HG03558 (cell line): Measurements from ENCODE around the gene CDK4.
A peak's percentile ranks its signal among the peaks of the same experiment; 100 is the strongest.

Source experiments
- ATAC-seq: cut with Tn5 transposase; IDR thresholded peaks from one replicate; pipeline ENCODE4 v1.9.1; 2021; ENCODE audit warnings: moderate number of reproducible peaks; ENCODE audit not compliant: unreplicated experiment; ENCODE audit errors: extremely low read depth

Gene CDK4

DNA sequence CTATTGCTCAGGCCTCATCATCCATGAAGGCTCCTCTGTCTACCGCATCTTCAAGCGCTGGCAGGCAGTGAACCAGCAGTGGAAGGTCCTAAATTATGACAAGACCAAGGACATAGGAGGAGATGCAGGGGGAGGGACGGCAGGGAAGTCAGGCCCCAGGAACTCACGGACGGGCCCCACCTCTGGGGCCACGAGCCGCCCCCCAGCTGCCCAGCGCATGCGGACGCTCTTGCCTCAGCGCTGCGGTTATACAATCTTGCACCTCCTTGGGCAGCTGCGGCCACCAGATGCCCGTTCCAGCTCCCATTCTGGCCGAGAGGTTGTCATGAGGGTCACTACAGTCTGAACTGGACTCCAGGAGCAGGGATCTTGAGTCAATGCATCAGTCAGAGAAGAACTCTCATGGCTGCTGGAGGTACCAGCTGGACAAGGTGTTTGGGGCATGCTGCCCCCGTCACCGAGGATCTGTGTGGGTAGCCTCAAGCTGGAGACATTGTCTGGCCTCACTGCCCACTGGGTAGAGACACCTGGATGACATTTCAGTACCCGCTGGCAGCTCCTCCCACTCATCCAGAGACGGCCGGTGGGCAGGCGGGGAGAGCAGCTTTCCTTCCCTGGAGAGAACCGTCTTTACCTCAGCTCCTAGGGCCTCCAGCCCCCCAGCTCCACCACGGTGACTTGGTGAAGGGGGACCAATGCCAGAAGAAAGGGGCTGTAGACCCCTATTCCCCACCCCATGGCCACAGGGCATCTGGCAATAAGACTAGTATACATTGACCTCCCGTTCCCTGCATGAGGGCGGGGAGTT lies 6.6 kb upstream of the CDK4 start:
- no peak for ATAC-seq

DNA sequence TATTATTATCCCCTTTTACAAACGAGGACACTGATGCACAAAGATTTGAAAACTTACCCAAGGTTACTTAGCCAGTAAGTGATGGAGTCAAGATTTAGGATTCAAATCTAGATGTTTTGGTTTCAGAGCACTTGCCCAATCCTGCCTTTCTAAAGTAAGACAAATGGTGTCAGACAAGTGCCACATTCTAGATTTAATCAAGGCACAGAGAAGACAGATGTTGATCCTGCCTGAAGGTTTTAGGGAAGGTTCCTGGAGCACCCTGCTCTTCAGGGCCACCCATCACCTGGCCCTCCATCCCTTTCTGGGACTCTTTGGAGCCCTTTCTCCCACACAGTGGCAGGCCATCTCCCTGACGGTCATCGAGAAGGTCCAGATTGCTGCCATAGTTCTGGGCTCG lies 5.7 kb upstream of the CDK4 start:
- no peak for ATAC-seq

DNA sequence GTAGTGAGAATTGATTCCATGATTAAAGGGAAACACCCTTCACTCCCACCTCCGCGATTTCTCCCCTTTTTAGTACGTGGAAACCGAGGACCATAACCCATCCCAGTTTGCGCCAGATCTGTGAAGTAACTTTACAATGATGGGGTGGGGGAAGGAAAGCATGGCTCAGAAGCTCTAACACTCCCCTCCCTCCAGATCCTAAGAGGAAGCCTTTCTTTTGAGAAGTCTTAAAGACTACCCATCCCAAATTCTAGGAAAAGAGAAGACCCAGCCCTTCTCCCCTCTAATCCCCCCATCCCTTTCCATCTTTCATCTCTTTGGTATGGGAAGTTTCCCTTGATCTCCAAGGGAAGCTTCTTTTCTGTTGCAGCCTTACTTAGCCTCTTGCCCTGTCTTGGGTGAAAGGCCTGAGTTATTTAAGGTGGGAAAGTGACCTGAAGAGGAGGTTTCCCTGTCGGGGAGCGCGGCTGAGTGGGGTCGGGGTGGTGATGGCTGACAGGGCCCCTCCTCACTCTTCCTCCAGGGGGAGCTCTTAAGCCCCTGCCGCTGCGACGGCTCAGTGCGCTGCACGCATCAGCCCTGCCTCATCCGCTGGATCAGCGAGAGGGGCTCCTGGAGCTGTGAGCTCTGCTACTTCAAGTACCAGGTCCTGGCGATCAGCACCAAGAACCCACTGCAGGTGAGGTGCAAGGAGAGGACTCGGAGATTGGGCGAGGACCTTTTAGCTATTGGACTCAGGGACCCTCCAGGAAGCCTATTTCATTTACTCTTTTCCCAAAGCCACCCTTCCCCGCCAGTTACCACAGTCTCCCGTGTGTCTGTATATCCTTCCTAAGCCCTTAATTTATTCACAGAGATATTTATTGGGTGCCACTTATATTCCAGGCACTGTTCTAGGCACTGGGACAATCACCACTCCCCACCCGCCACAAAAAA lies 4.6 kb upstream of the CDK4 start:
- no peak for ATAC-seq

DNA sequence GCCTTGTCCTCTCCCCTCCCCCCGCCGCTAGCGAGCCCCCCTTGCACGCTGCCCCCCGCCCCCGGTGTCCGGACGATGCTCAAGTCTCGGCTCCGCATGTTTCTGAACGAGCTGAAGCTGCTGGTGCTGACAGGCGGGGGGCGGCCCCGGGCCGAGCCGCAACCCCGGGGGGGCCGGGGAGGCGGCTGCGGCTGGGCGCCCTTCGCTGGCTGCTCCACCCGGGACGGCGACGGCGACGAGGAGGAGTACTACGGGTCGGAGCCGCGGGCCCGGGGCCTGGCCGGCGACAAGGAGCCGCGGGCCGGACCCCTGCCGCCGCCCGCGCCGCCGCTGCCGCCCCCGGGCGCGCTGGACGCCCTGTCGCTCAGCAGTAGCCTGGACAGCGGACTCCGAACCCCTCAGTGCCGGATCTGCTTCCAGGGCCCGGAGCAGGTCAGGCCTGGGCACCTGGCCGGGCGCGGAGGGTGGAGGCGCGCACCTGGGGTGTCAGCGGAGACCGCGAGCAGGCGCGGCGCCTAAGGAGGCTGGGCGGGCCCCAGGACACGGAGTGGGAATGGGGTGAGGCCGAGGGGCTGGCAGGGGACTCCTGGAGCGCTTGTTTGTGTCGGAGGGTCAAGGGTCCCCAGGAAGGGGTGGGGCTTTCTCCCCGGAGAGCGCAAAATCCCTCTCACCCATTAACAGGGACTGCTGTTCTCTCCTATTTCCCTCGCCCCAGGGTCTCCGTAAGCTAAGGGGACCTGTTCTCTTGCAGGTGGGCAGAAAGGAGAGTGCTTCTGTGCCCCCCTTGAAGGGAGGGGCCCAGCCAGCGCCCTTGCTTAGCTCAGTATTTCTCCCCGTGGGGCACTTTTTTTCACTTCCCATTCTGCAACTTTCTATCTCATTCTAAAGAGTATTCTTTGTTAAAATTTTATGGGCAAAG lies 3.6 kb upstream of the CDK4 start:
- no peak for ATAC-seq

DNA sequence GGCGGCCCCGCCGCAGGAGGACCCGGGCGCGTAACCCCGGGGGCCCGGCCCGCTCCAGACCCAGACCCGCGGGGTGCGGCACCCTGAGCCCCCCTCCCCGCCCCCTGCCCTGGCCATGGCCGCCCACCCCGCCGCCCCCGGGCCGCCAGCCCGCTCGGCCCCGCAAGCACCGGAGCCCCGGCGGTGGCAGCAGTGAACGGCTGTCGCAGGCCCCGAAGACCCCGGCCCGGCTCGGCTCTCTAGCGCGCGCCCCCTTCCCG lies 3.0 kb upstream of the CDK4 start:
- no peak for ATAC-seq

DNA sequence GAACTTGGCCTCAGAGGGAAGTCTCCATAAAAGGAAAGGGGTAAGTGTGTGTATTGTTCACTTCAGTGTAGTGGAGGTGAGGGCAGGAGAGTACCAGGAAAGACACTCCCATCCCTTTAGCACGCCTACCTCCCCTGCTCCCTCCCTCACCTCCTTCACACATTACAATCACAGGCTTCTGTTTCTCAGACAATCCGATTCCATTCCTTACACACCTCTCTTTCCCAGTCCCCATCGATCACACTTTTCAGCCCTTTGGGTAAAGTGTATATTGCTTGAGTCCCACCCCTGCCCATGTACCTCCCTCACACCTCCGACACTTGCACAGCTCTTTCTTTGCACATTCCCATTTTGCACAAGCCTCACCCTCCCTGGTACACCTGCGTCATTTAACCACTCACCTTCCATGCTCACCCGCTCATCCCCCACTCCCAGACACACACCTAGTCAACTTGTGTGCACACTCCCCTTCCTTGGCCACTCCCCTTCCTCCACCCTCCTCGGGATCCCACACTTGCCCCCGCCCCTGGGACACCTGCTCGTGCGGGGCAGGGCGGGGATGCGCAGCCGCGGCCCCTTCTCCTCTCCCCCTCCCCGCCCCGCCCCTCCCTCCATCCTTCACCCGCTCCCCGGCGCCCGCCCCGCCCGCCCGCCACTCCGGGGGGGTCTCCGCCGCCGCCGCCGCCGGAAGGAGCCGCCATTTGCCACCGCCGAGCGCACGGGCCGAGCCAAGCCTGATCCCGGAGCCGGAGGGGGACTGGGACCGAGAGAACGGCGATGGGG lies 2.5 kb upstream of the CDK4 start, which contains the start of gene MARCHF9:
Gene MARCHF9 (plus strand): TSS at position 693 of the 783 bp plus-strand sequence. CDS start 426 bp downstream, outside the sequence.
- ATAC-seq, result peak; percentile 17

DNA sequence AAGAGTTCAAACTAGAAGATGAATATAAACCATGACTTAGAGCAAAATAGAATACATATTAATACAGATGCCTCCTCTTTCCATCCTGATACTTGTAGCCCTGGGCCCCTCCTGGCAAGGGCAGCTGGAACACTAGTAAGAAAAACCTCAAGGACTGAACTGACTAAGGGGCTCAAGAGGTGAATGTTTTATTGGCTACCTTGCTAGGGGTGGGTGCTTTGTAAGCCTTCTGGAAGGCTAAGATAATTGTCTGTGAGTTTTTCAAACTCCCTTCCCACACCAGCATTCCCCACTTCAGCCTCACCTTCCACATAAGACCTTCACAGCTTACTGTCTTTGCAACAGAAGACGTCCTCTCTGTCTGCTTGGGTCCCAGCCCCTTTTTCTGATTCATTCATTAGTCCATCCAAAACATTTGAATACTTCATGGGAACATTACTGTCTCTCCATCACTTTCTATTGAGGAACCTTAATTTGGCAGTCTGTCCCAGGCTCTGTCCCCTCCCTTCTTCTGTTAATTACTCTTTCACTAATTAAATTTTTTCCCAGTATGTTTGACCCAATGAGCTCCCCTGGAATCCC lies 1.7 kb upstream of the CDK4 start:
- no peak for ATAC-seq

DNA sequence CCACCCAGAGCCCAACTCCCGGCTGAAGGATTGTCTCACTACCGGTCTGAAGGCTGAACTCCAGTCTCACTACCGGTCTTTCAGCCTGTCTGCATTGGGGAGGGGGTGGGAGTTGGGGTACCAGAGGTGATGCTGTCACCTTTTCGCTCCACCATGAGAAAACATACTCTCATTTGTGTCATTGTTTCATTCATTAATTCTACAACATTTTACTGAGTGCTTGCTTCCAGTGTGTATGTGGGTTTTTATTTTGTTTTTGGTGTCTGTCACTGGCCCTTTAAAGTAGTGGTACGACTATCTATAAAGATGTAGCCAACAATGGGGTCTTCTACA lies 524 bp upstream of the CDK4 start:
- no peak for ATAC-seq

DNA sequence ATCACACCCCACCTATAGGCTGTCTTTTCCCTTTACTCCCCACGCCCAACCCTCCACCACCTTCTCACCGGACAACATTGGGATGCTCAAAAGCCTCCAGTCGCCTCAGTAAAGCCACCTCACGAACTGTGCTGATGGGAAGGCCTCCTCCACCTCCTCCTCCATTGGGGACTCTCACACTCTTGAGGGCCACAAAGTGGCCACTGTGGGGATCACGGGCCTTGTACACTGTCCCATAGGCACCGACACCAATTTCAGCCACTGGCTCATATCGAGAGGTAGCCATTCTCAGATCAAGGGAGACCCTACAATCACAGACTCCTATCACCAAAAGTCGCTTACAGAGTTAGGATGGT lies 700 bp downstream of the CDK4 start:
- no peak for ATAC-seq

DNA sequence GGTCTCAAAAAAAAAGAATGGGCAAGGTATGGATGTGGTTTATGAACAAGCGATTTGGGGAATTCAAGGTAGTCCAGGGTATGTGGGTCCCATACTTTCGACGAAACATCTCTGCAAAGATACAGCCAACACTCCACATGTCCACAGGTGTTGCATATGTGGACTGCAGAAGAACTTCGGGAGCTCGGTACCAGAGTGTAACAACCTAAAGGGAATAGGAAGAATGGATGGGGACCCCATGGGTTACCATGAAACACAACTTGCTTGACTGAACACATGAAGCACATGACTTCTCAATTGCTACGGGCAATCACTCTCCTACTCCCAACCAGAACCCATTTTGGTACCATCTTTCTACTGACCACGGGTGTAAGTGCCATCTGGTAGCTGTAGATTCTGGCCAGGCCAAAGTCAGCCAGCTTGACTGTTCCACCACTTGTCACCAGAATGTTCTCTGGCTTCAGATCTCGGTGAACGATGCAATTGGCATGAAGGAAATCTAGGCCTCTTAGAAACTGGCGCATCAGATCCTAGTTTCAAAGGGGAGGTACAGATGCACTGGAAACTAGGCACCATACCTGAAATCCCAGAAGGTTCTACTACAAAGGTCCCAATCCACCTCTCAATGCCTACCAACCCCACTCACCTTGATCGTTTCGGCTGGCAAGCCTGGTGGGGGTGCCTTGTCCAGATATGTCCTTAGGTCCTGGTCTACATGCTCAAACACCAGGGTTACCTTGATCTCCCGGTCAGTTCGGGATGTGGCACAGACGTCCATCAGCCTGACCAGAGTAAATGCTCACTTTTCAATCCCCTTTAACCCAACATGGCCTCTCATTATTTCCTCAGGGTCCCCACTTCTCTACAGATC lies 1.3 kb downstream of the CDK4 start:
- ATAC-seq, result no peak

DNA sequence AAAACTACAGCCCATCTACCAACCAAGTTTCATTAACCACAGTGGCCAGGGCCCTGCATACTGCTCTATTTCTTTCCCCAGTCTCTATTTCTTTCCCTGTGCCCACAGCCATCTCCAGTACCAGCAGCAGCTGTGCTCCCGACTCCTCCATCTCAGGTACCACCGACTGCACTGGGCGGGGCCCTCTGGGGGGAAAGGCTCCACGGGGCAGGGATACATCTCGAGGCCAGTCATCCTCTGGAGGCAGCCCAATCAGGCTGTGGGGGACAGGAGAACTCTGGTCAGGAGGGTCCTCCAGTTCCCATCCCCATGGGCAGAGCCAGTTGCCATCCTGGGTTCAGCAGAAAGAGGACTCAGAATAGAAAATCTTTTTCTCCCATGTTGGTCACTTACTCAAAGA lies 3.0 kb downstream of the CDK4 start:
- no peak for ATAC-seq

DNA sequence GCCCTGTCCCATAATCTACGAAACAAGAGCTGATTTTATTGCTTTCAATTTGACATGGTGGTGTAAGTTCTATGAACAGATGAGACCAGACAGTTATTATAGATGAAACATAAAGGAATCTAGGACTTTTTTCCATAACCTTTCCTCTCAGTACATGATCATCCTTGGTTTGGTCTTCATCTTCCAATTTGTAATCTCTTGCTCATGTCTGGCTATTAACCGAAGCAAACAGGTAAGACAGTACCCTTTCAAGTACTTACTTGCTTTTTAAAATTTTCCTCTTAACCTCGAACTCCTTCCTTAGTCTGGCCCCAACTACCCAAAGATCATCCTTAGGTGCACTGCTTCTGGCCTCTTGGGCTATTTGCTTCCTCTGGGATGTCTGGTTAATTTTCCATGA lies 6.1 kb downstream of the CDK4 start:
- ATAC-seq, result no peak

DNA sequence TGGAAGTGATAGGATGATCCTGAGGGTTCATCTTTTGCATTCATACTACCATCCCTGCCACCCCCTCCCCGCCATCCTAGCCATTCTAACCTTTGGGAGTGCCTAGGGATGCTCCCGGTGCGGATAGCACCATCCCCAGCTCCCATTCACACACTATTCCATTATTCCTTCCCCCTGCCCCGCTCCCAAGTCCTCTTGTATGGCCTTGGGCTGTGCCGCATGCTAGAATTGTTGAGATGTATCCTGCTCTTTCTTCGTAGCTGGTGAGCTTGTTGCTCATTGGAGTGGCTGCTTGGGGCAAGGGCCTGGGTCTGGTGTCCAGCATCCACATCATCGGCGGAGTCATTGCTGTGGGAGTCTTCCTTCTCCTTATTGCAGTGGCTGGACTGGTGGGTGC lies 6.6 kb downstream of the CDK4 start:
- no peak for ATAC-seq

DNA sequence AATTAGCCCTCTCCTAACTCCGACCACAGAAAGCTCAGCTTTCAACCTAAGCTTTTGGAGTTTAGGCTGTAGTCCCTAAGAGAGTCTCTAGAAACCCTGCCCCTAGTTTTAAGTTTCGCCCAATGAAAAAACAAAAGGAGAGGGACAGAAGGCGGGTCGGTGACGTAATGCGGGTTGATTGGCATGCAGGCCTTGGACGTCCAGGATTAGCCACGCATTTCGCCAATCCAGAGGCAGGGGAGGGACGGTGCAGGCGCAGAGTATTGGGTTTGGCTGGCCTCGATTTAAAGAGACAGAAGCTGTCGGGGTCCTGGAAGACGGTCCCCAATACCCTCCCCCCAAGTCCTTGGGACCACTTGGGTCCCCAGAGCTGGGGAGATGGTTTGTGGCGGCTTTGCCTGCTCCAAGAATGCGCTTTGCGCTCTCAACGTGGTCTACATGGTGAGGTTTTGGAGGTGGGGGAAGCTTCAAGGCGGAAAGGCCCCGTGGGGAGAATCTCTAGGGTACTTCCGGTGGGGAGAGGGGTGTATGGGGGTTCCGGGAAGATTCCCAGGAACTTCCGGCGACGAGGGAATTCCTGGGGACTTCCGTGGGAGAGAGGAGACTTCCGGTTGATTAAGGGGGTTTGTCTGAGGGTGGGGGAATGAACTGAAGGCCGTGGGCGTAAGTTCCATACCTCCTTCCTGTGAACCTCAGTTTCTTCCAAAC lies 7.2 kb downstream of the CDK4 start, which contains the start of gene TSPAN31:
Gene TSPAN31 (plus strand): TSS at position 263 of the 708 bp plus-strand sequence. CDS start 116 bp downstream, at position 379.
- ATAC-seq, result peak; percentile 83

DNA sequence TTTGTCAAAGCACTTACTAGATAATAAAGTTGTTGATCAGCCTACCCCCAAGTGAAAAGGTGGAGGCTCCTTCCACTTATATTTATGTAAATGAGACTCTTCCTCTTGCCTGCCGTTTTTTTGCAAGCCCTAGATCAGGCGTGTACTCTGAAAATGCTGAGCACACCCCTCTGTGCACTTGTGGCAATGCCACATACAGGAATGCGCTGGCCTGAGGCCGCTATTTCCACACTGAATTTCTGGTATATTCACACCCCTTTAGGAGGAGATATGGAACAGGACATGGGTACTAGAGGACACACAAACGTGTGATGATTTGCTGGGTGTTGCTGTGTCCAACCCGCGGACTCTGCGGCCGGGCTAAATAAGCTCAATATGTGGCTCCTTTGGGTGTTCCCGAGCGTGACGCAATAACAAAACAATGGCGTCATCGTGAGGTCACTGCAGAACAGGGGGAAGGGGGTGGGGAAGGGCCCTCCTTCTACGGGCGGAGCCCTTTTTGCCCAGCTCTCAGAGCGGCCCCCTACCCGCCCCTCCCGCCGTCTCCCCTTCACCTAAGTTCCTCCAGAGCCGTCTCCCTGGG lies 7.8 kb downstream of the CDK4 start:
- peak; percentile 6 for ATAC-seq

DNA sequence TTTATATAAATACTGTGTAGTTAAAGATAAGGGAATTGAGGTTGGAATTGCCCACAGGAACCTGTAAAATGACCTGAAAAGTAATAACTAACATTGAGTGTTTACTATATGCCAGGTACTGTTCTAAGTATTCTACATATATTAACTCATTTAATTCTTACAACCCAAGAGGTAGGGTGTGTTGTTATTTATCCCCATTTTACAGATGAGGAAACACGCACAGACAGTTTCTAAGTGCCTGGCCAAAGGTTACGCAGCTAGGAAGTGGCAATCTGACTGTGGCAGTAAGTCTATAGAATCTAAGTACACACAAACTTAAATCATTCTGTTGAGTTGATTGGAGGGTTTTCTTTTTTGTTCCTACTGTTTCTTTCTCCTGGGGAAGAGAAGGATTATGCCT lies 8.3 kb downstream of the CDK4 start:
- ATAC-seq, result no peak

DNA sequence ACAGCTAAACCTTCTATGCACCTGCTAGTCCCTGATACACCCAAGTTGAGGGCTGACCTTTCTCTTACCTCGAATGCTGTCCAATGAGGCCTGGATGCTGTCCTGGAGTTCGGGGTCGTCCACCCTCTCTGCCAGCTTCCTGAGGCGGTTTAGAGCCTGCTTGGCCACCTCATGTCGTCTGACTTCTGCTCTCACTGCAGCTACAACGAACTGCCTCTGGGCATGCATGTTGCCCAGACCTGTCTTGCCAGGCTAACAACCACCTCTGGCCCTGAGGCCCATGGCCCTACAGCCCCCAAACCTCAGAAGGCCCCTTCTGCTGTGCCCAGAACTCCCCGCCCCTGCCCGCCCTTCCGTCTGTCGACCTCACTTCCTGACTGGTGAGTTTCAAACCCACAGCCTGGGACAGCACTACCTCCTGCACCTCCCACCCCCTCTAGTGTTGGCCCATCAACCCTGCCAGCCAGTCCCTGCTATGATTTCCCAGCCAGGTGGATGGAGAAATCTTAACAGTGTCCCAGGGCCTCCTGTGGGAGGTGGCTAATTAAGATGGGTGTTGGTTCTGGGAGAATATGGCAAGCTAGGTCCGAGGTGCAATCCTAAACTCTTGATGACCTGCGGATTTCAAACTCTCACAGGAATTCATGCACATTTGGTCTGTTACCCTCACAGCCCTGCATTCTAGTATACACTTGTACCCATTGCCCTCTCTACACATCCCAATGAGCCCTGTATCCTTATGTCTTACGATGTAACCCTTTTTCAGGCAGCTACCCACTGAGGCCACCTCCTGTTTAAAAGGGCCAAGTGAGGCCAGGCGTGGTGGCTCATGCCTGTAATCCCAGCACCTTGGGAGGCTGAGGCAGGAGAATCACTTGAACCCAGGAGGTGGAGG lies 10.0 kb downstream of the CDK4 start:
- ATAC-seq, result peak; percentile 32
